Measurements from ENCODE around the gene CASP4. TPM values are rescaled to one million over a fixed set of nuclear protein-coding genes. Genes with fewer than 3 reads are reported as not detected.

The CASP4 gene
- total RNA-seq, 1 experiment from 2014 or later: 21.1 TPM

DNA sequence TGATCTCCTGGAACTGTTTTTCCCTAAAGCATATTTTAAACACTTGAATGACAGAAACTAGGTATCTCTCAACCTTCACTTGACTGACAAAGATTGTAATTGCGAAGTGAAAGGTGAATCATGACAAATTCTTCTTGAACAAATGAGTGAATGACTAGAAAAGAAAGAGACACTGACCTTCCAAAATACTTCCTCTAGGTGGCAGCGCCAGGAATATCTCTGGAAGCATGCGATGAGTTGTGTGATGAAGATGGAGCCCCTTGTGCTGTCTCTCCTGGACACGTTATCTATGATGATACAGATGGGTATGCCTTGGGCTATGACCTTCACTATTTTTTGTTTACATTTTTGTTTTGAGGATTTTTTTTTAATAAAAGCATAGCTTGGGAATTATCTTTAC, 63.1 kb downstream of the CASP4 start (continued):
- TF ChIP-seq EZH2phosphoT487 (IDR thresholded peaks at IDR 0.05; ENCODE audit: borderline replicate concordance): no peak

DNA sequence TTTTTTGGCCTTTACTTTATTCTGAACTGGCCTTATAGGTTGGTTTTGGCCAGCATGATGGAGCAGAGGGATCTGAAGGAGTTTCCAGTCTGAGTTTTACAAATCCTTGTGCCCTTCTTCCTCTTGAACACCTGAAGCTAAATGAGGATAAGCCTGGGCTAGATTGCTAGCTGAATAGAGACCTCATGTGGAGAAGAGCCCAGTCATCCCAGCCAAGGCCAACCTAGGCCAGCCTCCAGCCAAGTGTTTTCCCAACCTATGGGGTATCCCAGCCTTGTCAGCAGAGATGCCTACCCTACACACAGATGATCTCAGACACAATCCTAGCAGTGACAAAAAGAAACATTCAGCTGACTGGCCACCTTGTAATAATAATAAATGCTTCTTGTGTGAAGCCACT, 69.1 kb downstream of the CASP4 start:
- no TSS peak for BruUV-seq (replicated peaks)

More for the DNA sequence above, 69.1 kb downstream of the CASP4 start:
- Histone ChIP-seq H3K27me3 (ENCODE audit: insufficient read depth, low read length) (no peaks in the 10 kb centered on the region), H3K4me2 (ENCODE audit: low read length) (no peak overlapping the region), H3K4me3 (replicated peaks in 1 of 2; ENCODE audit: low read depth in 1 of 2, low read length in 2 of 2) (no peak overlapping the region), H4K20me1 (ENCODE audit: insufficient read depth) (no peaks in the 10 kb centered on the region), H3K9me2 (ENCODE audit: insufficient read depth) (no peaks in the 10 kb centered on the region), H3K9me3 (ENCODE audit: control insufficient read depth in 1 of 2, insufficient read depth in 1 of 2, low read depth in 1 of 2, low read length in 2 of 2) (no peaks in the 10 kb centered on the region), H2AFZ (ENCODE audit: low read depth, low read length, poor library complexity, severe bottlenecking) (no peak overlapping the region), H3K4me1 (ENCODE audit: control insufficient read depth in 1 of 2, insufficient read depth in 2 of 2, low read length in 2 of 2) (no peaks in the 10 kb centered on the region), H3K27ac (ENCODE audit: low read depth, low read length) (no peak overlapping the region), H3K9ac (ENCODE audit: low read length) (no peak overlapping the region), H3K36me3 (ENCODE audit: control insufficient read depth in 1 of 2, insufficient read depth in 2 of 2, low read length in 2 of 2) (no peaks in the 10 kb centered on the region), H3K79me2 (ENCODE audit: insufficient read depth, low read length) (no peaks in the 10 kb centered on the region)
- TF ChIP-seq SP1 (IDR thresholded peaks at IDR 0.05; ENCODE audit: low read depth): no peak
- TF ChIP-seq CBX3 (IDR thresholded peaks at IDR 0.05; ENCODE audit: low read depth): no peak
- TF ChIP-seq, protein P1, sequence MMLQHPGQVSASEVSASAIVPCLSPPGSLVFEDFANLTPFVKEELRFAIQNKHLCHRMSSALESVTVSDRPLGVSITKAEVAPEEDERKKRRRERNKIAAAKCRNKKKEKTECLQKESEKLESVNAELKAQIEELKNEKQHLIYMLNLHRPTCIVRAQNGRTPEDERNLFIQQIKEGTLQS (IDR thresholded peaks at IDR 0.05): no peak
- TF ChIP-seq POLR2AphosphoS5 (IDR thresholded peaks at IDR 0.05; ENCODE audit: low read depth, low read length): no peak
- no peak for TF ChIP-seq JUND (IDR thresholded peaks at IDR 0.05)
- no peak for TF ChIP-seq CEBPB (IDR thresholded peaks at IDR 0.05; ENCODE audit: low read depth)
- no peak for TF ChIP-seq TCF7L2 (IDR thresholded peaks at IDR 0.05; ENCODE audit: borderline replicate concordance, extremely low read depth, insufficient read depth, insufficient read length)
- no peak for TF ChIP-seq ZFX (IDR thresholded peaks at IDR 0.05)
- no peak for TF ChIP-seq ZBTB33 (IDR thresholded peaks at IDR 0.05; ENCODE audit: extremely low read depth, insufficient replicate concordance, low read length)
- TF ChIP-seq MAX (IDR thresholded peaks at IDR 0.05): no peak
- no peak for TF ChIP-seq ZNF274 (IDR thresholded peaks at IDR 0.05; ENCODE audit: low read depth, low read length)
- TF ChIP-seq, protein P2, sequence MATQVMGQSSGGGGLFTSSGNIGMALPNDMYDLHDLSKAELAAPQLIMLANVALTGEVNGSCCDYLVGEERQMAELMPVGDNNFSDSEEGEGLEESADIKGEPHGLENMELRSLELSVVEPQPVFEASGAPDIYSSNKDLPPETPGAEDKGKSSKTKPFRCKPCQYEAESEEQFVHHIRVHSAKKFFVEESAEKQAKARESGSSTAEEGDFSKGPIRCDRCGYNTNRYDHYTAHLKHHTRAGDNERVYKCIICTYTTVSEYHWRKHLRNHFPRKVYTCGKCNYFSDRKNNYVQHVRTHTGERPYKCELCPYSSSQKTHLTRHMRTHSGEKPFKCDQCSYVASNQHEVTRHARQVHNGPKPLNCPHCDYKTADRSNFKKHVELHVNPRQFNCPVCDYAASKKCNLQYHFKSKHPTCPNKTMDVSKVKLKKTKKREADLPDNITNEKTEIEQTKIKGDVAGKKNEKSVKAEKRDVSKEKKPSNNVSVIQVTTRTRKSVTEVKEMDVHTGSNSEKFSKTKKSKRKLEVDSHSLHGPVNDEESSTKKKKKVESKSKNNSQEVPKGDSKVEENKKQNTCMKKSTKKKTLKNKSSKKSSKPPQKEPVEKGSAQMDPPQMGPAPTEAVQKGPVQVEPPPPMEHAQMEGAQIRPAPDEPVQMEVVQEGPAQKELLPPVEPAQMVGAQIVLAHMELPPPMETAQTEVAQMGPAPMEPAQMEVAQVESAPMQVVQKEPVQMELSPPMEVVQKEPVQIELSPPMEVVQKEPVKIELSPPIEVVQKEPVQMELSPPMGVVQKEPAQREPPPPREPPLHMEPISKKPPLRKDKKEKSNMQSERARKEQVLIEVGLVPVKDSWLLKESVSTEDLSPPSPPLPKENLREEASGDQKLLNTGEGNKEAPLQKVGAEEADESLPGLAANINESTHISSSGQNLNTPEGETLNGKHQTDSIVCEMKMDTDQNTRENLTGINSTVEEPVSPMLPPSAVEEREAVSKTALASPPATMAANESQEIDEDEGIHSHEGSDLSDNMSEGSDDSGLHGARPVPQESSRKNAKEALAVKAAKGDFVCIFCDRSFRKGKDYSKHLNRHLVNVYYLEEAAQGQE (IDR thresholded peaks at IDR 0.05; ENCODE audit: low read depth): no peak
- DNase-seq (ENCODE audit: low read depth, low spot score) (no peak), ATAC-seq (no peak)
- POLR2A ChIA-PET: no interaction called here
- CTCF ChIA-PET: no interaction called here
- intact Hi-C loops (cut with micrococcal nuclease): no loop called here
- RAD21 ChIA-PET (ENCODE audit: low non-redundant PET in 1 of 2, low total read pairs in 2 of 2, uncharacterized antibody in 2 of 2, unreplicated experiment in 2 of 2): no interaction called here
